ENCODE measurements around the gene LRRK2.

DNA sequence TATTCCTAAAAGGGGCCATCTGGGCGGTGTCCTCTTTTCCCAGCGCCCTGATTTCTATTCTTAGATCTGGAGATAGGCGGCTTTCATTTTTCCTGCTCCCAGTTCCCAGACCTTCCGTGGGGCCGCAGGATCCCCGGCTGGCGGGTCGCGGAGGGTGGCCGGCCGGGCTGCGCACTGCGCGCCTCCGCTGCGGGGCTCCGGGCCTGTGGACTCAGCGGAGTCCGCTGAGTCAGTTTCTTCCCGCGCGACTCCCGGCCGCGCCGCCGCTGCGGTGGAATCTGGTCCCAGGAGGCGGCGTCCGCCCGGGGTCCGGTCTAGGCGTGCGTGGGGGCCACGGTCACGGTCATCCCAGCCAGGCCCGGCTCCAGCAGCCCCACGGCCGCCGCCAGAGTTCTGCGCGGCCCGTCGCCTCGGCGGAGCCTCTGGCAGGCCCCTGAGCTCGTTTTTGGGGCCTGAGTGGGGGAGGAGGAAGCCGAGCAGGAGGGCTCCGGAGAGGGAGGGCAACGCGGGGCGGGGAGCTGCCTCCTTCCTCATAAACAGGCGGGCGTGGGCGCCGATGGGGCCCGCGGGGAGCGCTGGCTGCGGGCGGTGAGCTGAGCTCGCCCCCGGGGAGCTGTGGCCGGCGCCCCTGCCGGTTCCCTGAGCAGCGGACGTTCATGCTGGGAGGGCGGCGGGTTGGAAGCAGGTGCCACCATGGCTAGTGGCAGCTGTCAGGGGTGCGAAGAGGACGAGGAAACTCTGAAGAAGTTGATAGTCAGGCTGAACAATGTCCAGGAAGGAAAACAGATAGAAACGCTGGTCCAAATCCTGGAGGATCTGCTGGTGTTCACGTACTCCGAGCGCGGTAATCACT, at the start of gene LRRK2:
- TF ChIP-seq, protein P1, sequence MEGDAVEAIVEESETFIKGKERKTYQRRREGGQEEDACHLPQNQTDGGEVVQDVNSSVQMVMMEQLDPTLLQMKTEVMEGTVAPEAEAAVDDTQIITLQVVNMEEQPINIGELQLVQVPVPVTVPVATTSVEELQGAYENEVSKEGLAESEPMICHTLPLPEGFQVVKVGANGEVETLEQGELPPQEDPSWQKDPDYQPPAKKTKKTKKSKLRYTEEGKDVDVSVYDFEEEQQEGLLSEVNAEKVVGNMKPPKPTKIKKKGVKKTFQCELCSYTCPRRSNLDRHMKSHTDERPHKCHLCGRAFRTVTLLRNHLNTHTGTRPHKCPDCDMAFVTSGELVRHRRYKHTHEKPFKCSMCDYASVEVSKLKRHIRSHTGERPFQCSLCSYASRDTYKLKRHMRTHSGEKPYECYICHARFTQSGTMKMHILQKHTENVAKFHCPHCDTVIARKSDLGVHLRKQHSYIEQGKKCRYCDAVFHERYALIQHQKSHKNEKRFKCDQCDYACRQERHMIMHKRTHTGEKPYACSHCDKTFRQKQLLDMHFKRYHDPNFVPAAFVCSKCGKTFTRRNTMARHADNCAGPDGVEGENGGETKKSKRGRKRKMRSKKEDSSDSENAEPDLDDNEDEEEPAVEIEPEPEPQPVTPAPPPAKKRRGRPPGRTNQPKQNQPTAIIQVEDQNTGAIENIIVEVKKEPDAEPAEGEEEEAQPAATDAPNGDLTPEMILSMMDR (IDR thresholded peaks at IDR 0.05) = no peak
- no peak for TF ChIP-seq ZFX (IDR thresholded peaks at IDR 0.05; ENCODE audit: borderline replicate concordance)
